PFSK-1 (cell line): Measurements from ENCODE around the gene TSPYL2.

ENCODE experiments used
- FOXP2 ChIP-seq: optimal IDR thresholded peaks from 2 replicates; pipeline ENCODE3; 2011; ENCODE audit warnings: borderline replicate concordance, control low read depth, inconsistent platforms; ENCODE audit not compliant: insufficient read depth; ENCODE audit errors: extremely low read length, extremely low read depth
- POLR2AphosphoS5 ChIP-seq: IDR thresholded peaks from 2 replicates; pipeline ENCODE4 v1.6.1; 2012; ENCODE audit warnings: low read depth, mild to moderate bottlenecking, control low read depth, low read length, moderate library complexity
- REST ChIP-seq, 2 experiments: IDR thresholded peaks; 2 replicates each; pipeline versions ENCODE4 v1.6.1 to v1.8.0; 2011 to 2012; ENCODE audit warnings: low read depth in 2 of 2, low read length in 2 of 2, control low read depth in 1 of 2, inconsistent platforms in 1 of 2, mild to moderate bottlenecking in 1 of 2, moderate library complexity in 1 of 2; ENCODE audit not compliant: insufficient read depth in 1 of 2
- SIN3A ChIP-seq: IDR thresholded peaks from 2 replicates; pipeline ENCODE4 v1.6.1; 2012; ENCODE audit warnings: mild to moderate bottlenecking, low read length, moderate library complexity, borderline replicate concordance; ENCODE audit not compliant: insufficient read depth
- TAF1 ChIP-seq: IDR thresholded peaks from 2 replicates; pipeline ENCODE4 v1.6.1; 2012; ENCODE audit warnings: low read length, control low read depth, borderline replicate concordance; ENCODE audit not compliant: insufficient read depth

Gene TSPYL2

DNA sequence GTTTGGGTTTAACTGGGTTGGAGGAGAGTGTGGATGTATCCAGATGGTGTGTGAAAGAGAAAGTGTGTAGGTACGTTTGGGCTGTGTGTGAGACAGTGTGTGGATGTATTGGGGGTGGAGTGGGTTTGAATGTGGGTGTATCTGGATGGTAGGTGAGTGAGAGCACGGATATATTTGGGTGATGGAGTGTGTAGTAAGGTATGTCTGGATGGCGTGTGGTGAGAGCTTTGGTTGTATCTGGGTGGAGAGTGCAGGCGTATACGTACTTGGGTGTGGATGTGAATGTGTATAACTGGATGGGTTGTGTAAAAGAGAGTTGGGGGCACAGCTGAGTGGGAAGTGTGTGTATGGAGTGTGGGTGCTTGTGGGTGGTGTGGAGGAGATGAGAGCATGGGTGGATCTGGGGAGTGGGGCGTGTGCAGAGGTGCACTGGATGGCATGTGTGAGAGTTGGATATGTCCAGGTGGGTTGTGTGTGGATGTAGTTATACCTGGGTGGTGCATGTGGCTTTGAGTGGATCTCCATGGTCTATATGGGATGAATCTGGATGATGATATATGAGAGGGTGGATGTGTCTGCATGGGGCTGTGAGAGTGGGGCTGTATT is 26.8 kb upstream of the TSPYL2 start:
- TF ChIP-seq REST (IDR thresholded peaks at IDR 0.05; ENCODE audit: insufficient read depth in 1 of 2, low read depth in 2 of 2, low read length in 2 of 2) (no peak), FOXP2 (no peak), SIN3A (no peak), TAF1 (no peak), POLR2AphosphoS5 (no peak)

DNA sequence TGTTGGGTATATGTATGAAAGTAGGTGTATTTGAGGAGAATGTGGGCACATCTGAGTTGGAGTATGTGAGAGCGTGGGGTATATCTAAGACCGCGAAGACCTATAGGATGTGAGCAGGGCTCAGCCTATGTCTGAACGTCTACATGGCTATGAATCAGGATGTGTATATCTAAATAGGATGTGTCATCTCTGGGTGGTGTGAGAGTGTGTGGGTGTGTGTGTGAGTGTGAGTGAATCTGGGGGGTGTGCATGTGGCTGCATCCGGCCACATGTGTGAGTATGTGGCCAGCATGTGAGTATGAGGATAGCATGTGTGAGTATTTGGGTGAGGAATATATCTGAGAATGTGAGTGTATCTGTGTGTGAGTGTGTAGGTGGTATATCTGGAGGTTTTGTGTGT is 25.9 kb upstream of the TSPYL2 start:
- TF ChIP-seq TAF1 (no peak), POLR2AphosphoS5 (no peak), REST (IDR thresholded peaks at IDR 0.05; ENCODE audit: insufficient read depth in 1 of 2, low read depth in 2 of 2, low read length in 2 of 2) (no peak), FOXP2 (no peak), SIN3A (no peak)

DNA sequence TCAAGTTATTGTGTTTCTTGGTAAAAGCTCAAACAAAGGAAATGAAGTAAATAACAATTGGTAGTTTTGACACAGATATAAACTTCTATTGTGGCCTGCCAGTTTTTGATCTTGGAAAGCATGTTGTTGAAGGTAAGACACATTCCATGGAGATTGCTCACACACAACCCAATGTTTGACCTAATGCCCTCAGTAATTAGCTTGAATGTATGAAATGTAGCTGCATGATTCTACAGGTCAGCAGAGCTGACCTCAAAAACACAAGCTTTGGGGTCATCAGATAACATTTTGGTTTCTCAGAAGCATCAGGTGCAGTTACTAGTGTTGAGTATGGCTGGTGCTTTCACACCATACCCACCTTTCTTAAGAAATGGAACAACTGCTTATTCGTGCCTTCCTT is 17.1 kb upstream of the TSPYL2 start:
- TF ChIP-seq SIN3A (no peak), POLR2AphosphoS5 (no peak), REST (IDR thresholded peaks at IDR 0.05; ENCODE audit: insufficient read depth in 1 of 2, low read depth in 2 of 2, low read length in 2 of 2) (no peak), TAF1 (no peak), FOXP2 (no peak)

GRCh38 chrX:53071064-53071463 is 11.1 kb upstream of the TSPYL2 start:
- TF ChIP-seq TAF1 (no peak), SIN3A (no peak), FOXP2 (no peak), REST (IDR thresholded peaks at IDR 0.05; ENCODE audit: insufficient read depth in 1 of 2, low read depth in 2 of 2, low read length in 2 of 2) (no peak), POLR2AphosphoS5 (no peak)
